Measurements from ENCODE around the gene TFR2. TPM values are rescaled to one million over a fixed set of nuclear protein-coding genes. Genes with fewer than 3 reads are reported as not detected.

TFR2 gene
- total RNA-seq, 1 experiment from 2014 or later: 11.8 TPM

DNA sequence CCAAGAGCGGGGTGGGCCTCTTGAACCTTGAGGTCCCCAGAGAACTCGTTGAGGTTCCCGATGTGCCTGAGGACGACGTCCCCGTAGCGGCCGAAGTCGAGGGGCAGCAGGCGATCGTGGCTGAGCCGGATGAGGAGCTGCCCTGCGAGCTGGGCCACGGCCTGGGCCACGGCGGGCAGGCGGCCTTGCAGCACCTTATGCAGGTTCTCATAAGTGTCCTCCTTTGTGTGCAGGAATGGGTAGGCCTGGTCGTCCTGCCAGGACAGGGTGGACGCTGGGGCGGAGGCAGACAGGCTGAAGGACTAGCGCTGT is 14.2 kb downstream of the TFR2 start:
- peaks cover 5% of the 10 kb centered on the region; the same call in 1 of the 2 replicates for H3K79me2 ChIP-seq (ENCODE audit: insufficient read depth, low read length)
- no peaks in the 10 kb centered on the region for H3K27me3 ChIP-seq (ENCODE audit: insufficient read depth, low read length)
- CTCF ChIA-PET: no interaction called here
- DNase-seq (ENCODE audit: low read depth, low spot score) (no peak), ATAC-seq (no peak)
- BruUV-seq (replicated peaks): no TSS peak
- intact Hi-C loops (cut with micrococcal nuclease): no loop called here
- TF ChIP-seq ZFX (IDR thresholded peaks at IDR 0.05): no peak
- TF ChIP-seq, protein P1, sequence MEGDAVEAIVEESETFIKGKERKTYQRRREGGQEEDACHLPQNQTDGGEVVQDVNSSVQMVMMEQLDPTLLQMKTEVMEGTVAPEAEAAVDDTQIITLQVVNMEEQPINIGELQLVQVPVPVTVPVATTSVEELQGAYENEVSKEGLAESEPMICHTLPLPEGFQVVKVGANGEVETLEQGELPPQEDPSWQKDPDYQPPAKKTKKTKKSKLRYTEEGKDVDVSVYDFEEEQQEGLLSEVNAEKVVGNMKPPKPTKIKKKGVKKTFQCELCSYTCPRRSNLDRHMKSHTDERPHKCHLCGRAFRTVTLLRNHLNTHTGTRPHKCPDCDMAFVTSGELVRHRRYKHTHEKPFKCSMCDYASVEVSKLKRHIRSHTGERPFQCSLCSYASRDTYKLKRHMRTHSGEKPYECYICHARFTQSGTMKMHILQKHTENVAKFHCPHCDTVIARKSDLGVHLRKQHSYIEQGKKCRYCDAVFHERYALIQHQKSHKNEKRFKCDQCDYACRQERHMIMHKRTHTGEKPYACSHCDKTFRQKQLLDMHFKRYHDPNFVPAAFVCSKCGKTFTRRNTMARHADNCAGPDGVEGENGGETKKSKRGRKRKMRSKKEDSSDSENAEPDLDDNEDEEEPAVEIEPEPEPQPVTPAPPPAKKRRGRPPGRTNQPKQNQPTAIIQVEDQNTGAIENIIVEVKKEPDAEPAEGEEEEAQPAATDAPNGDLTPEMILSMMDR (IDR thresholded peaks at IDR 0.05 in 2 of 3, conservative IDR thresholded peaks at IDR 0.05 in 1 of 3; ENCODE audit: borderline replicate concordance in 1 of 3, insufficient read depth in 1 of 3, low read depth in 2 of 3, low read length in 2 of 3): no peak
- POLR2A ChIA-PET: interaction anchor here (0.8 to 1.0 kb wide), 2 partner anchors 15 to 21 kb away, joined by 3 read pairs; partner anchors contain the start of gene MOSPD3
- H3K36me3 ChIP-seq (ENCODE audit: control insufficient read depth in 1 of 2, insufficient read depth in 2 of 2, low read length in 2 of 2): no peaks in the 10 kb centered on the region
- H4K20me1 ChIP-seq (ENCODE audit: insufficient read depth): no peaks in the 10 kb centered on the region
- H3K4me1 ChIP-seq (ENCODE audit: control insufficient read depth in 1 of 2, insufficient read depth in 2 of 2, low read length in 2 of 2): peaks cover 0 to 23% of the 10 kb centered on the region in 2 experiments; a peak in 3 of 4 replicates
- peak overlapping the region; percentile 100 for H3K4me2 ChIP-seq (ENCODE audit: low read length)
- peak overlapping the region; percentile 96 for H3K9ac ChIP-seq (ENCODE audit: low read length)
- no peaks in the 10 kb centered on the region for H3K9me2 ChIP-seq (ENCODE audit: insufficient read depth)
- no peaks in the 10 kb centered on the region for H3K9me3 ChIP-seq (ENCODE audit: control insufficient read depth in 1 of 2, insufficient read depth in 1 of 2, low read depth in 1 of 2, low read length in 2 of 2)
- peak overlapping the region; percentile 70; the same call in 1 of the 2 replicates for H3K27ac ChIP-seq (ENCODE audit: low read depth, low read length)
- H2AFZ ChIP-seq (ENCODE audit: low read depth, low read length, poor library complexity, severe bottlenecking): no peak overlapping the region
- RAD21 ChIA-PET (ENCODE audit: low non-redundant PET in 1 of 2, low total read pairs in 2 of 2, uncharacterized antibody in 2 of 2, unreplicated experiment in 2 of 2): no interaction called here
- H3K4me3 ChIP-seq (replicated peaks in 1 of 2; ENCODE audit: low read depth in 1 of 2, low read length in 2 of 2): peak overlapping the region; percentile 69 to 89

DNA sequence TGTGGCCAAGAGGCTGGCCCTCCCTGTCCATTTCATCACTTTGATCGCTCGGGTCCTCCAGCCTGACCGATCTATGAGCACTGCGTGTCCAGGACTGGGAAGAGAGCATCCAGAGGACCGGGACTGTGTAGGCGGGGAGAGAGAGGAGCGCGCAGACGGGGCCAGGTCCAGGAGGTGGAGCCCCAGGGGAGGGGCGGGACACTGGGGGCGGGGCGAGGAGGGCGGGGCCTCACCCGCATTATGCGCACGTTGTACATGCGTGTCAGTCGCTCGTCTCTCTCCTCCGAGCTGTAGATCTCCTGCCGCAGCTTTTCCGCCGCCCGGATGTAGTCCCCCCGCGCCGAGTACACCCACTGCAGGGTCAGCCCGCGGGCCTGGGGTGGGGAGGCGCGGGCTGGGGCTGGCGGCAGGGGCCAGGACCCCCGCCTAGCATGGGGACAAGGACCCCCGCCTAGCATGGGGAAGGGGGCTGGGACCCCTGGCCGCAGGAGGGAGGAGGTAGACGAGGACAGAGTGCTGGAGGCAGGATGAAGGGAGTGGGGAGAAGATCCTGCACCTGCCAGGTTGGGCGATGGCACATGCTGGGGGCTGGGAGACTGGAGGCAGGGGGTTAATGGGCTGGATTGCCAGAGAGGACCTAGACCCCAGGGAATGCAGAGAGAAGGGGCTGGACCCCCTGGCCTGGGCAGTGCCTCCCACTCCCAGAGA is 14.7 kb downstream of the TFR2 start:
- H3K4me1 ChIP-seq (ENCODE audit: control insufficient read depth in 1 of 2, insufficient read depth in 2 of 2, low read length in 2 of 2): peaks cover 0 to 18% of the 10 kb centered on the region in 2 experiments; a peak in 3 of 4 replicates
- CTCF ChIA-PET: interaction anchor here (1.2 kb wide), 1 partner anchor 9 kb away, joined by 3 read pairs; no protein-coding TSS in a partner anchor
- peak overlapping the region; percentile 100 for H3K4me2 ChIP-seq (ENCODE audit: low read length)
- ATAC-seq (peak; percentile 95), DNase-seq (ENCODE audit: low read depth, low spot score) (peak; percentile 63)
- H3K9me3 ChIP-seq (ENCODE audit: control insufficient read depth in 1 of 2, insufficient read depth in 1 of 2, low read depth in 1 of 2, low read length in 2 of 2): no peaks in the 10 kb centered on the region
- H3K27ac ChIP-seq (ENCODE audit: low read depth, low read length): peak overlapping the region; percentile 70
- no peak for TF ChIP-seq ZNF274 (IDR thresholded peaks at IDR 0.05; ENCODE audit: low read depth, low read length)
- TF ChIP-seq, protein P2, sequence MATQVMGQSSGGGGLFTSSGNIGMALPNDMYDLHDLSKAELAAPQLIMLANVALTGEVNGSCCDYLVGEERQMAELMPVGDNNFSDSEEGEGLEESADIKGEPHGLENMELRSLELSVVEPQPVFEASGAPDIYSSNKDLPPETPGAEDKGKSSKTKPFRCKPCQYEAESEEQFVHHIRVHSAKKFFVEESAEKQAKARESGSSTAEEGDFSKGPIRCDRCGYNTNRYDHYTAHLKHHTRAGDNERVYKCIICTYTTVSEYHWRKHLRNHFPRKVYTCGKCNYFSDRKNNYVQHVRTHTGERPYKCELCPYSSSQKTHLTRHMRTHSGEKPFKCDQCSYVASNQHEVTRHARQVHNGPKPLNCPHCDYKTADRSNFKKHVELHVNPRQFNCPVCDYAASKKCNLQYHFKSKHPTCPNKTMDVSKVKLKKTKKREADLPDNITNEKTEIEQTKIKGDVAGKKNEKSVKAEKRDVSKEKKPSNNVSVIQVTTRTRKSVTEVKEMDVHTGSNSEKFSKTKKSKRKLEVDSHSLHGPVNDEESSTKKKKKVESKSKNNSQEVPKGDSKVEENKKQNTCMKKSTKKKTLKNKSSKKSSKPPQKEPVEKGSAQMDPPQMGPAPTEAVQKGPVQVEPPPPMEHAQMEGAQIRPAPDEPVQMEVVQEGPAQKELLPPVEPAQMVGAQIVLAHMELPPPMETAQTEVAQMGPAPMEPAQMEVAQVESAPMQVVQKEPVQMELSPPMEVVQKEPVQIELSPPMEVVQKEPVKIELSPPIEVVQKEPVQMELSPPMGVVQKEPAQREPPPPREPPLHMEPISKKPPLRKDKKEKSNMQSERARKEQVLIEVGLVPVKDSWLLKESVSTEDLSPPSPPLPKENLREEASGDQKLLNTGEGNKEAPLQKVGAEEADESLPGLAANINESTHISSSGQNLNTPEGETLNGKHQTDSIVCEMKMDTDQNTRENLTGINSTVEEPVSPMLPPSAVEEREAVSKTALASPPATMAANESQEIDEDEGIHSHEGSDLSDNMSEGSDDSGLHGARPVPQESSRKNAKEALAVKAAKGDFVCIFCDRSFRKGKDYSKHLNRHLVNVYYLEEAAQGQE (IDR thresholded peaks at IDR 0.05; ENCODE audit: low read depth): no peak
- peak; percentile 94 for TF ChIP-seq POLR2AphosphoS5 (IDR thresholded peaks at IDR 0.05; ENCODE audit: low read depth, low read length)
- no peak for TF ChIP-seq EZH2 (IDR thresholded peaks at IDR 0.05)
- H3K27me3 ChIP-seq (ENCODE audit: insufficient read depth, low read length): no peaks in the 10 kb centered on the region
- peak overlapping the region; percentile 69 to 89 for H3K4me3 ChIP-seq (replicated peaks in 1 of 2; ENCODE audit: low read depth in 1 of 2, low read length in 2 of 2)
- RAD21 ChIA-PET (ENCODE audit: low non-redundant PET in 1 of 2, low total read pairs in 2 of 2, uncharacterized antibody in 2 of 2, unreplicated experiment in 2 of 2): interaction anchor here in 1 of 2 experiments (1.3 kb wide), 1 partner anchor 14 kb away, joined by 3 read pairs; the partner anchor contains the start of gene MOSPD3
- POLR2A ChIA-PET: interaction anchor here (0.8 to 1.2 kb wide), 3 partner anchors 14 to 20 kb away, joined by 3 read pairs; partner anchors contain the start of gene MOSPD3
- intact Hi-C loops (cut with micrococcal nuclease): no loop called here
- H4K20me1 ChIP-seq (ENCODE audit: insufficient read depth): no peaks in the 10 kb centered on the region
- H3K9me2 ChIP-seq (ENCODE audit: insufficient read depth): no peaks in the 10 kb centered on the region
- BruUV-seq (replicated peaks): TSS peak; percentile 75
- H2AFZ ChIP-seq (ENCODE audit: low read depth, low read length, poor library complexity, severe bottlenecking): no peak overlapping the region
- no peaks in the 10 kb centered on the region for H3K36me3 ChIP-seq (ENCODE audit: control insufficient read depth in 1 of 2, insufficient read depth in 2 of 2, low read length in 2 of 2)
- H3K79me2 ChIP-seq (ENCODE audit: insufficient read depth, low read length): peaks cover 5% of the 10 kb centered on the region; the same call in 1 of the 2 replicates
- peak overlapping the region; percentile 96 for H3K9ac ChIP-seq (ENCODE audit: low read length)

Data from HCT116 (cell line).